HG03432 (cell line): Measurements from ENCODE around the gene ARHGEF7.
A peak's percentile ranks its signal among the peaks of the same experiment; 100 is the strongest.
"Not testable (repeated sequence)": the region's sequence is repeated elsewhere in the genome, so short reads cannot be mapped to it uniquely, and the experiment has no call there.

Experiments
- ATAC-seq: cut with Tn5 transposase; IDR thresholded peaks from one replicate; pipeline ENCODE4 v1.9.1; 2021; ENCODE audit warnings: mild to moderate bottlenecking, moderate library complexity; ENCODE audit not compliant: unreplicated experiment

The ARHGEF7 gene, protein sequence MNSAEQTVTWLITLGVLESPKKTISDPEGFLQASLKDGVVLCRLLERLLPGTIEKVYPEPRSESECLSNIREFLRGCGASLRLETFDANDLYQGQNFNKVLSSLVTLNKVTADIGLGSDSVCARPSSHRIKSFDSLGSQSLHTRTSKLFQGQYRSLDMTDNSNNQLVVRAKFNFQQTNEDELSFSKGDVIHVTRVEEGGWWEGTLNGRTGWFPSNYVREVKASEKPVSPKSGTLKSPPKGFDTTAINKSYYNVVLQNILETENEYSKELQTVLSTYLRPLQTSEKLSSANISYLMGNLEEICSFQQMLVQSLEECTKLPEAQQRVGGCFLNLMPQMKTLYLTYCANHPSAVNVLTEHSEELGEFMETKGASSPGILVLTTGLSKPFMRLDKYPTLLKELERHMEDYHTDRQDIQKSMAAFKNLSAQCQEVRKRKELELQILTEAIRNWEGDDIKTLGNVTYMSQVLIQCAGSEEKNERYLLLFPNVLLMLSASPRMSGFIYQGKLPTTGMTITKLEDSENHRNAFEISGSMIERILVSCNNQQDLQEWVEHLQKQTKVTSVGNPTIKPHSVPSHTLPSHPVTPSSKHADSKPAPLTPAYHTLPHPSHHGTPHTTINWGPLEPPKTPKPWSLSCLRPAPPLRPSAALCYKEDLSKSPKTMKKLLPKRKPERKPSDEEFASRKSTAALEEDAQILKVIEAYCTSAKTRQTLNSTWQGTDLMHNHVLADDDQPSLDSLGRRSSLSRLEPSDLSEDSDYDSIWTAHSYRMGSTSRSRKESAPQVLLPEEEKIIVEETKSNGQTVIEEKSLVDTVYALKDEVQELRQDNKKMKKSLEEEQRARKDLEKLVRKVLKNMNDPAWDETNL

DNA sequence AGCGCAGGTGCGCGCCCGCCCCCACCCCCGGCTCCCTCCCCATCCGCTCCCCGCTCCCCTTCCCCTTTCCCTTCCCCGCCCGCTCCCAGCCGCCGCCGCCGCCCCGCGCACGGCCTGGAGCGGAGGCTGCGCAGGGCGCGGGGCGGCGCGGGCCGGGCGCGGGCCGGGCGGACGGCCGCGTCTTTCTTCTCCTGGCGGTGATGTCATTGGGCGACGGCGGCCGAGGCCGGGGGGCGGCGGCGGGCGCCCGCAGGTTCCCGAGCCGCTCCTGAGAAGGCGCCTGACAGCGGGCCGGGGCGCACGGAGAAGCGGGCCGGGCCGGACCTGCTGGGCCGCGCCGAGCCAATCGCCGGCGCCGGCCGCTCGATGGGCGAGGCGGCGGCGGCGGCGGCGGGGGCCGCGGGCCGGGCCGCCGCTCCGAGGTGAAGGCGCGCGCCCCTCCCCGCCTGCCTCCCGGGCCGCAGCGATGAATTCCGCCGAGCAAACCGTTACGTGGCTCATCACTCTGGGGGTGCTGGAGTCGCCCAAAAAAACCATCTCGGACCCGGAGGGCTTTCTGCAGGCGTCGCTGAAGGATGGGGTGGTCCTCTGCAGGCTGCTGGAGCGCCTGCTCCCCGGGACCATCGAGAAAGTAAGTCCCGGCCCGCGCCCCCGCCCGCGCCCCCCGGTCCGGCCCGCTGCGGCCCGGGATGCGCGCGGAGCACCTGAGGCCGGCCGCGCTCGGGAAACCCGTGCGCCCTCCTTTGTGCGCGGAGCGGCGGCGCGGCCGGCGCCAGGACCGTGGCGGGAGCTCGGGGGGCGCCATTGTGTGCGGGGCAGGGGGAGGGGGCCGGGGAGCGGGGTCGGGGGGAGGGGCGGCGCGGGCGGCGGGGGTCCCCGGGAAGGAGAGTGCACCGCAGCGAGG lies at the start of gene ARHGEF7:
TSS of gene ARHGEF7 (plus strand) at position 250 of the 904 bp plus-strand sequence. CDS start at position 467, 217 bp downstream.
- ATAC-seq, result peak; percentile 48

DNA sequence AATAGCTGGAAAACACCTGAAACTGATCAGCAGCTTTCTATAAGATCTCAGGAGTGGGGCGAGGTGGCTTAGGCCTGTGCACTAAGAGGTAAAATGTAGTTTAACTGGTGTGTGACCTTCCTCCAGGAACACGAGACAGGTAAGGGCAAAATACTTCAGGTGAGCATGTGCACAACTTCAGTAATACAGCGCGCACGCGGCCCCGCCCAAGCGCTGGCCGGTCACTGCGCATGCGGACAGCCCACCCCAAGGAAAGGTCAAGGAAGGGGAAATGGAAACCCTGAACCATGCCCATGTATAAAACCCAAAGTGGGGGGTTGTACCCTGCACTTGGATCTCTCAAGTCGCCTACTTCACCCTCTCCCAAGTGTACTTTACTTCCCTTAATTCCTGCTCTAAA lies 49.4 kb upstream of the ARHGEF7 start:
- ATAC-seq, result no peak

DNA sequence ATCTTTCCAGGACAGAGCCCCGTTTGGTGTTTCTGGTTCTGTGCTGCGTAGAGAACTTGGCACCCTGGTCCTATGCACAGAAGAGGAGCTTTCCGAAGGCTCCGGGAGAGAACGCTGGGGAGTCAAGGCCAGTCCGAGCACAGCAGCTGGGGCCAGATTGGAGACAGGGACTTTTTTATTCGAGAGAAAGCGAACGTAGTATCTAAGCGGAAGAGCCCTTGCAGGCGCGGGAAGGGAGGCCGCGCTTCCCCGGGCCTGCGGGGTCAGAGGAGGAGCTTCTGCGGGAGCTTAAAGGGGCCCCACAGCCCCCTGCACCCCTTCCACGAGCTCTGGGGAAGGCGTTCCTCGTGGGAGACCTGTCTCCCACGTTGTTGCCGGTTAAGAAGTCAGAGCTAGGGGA lies 48.6 kb upstream of the ARHGEF7 start:
- no peak for ATAC-seq

DNA sequence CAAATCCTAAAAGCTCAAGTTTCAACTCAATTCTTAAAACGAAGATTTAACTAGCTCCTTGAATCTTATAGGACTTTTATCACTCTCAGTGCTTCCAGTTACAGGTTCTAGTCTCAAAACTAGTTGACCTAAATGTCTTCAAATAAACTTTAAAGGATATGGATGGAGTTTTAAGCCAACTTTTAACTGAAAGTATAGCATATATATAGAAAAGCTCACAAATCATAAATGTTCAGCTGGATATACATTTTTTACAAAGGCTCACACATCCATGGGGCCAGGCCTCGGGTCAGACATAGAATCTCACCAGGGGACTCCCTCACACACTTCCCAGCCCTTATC lies 47.1 kb upstream of the ARHGEF7 start:
- no peak for ATAC-seq

DNA sequence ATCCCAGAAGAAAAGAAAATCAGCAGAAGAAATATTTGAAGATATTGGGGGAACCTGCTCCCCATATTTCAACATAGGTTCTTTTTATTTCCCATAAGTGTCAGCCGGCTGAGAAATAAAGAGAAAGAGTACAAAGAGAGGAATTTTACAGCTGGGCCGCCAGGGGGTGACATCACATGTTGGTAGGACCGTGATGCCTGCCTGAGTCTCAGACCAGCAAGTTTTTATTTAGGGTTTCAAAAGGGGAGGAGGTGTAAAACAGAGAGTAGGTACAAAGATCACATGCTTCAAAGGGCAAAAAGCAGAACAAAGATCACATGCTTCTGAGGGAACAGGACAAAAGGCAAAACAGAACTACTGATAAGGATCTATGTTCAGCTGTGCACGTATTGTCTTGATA lies 44.0 kb upstream of the ARHGEF7 start:
- ATAC-seq, result not testable (repeated sequence)

DNA sequence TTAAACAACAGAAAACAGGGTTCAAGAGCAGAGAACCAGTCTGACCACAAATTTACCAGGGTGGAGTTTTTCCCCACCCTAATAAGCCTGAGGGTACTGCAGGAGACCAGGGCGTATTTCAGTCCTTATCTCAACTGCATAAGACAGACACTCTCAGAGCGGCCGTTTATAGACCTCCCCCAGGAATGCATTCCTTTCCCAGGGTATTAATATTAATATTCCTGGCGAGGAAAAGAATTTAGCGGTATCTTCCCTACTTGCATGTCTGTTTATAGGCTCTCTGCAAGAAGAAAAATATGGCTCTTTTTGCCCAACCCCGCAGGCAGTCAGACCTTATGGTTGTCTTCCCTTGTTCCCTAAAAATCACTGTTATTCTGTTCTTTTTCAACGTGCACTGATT lies 43.6 kb upstream of the ARHGEF7 start:
- ATAC-seq, result not testable (repeated sequence)

DNA sequence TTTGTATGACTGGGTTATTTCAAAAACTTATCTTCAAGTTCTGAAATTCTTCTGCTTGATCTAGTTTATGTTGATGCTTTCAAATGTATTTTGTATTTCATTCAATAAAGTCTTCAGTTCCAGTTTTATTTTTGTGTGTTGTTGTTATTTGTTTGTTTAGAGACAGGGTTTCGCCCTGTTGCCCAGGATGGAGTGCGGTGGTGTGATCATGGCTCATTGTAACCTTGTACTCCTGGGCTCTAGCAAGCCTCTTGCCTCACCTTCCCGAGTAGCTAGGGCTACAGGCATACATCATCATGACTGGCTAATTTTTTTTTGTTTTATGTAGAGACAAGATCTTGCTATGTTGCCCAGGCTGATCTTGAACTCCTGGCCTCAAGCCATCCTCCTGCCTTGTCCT lies 40.3 kb upstream of the ARHGEF7 start:
- no peak for ATAC-seq

DNA sequence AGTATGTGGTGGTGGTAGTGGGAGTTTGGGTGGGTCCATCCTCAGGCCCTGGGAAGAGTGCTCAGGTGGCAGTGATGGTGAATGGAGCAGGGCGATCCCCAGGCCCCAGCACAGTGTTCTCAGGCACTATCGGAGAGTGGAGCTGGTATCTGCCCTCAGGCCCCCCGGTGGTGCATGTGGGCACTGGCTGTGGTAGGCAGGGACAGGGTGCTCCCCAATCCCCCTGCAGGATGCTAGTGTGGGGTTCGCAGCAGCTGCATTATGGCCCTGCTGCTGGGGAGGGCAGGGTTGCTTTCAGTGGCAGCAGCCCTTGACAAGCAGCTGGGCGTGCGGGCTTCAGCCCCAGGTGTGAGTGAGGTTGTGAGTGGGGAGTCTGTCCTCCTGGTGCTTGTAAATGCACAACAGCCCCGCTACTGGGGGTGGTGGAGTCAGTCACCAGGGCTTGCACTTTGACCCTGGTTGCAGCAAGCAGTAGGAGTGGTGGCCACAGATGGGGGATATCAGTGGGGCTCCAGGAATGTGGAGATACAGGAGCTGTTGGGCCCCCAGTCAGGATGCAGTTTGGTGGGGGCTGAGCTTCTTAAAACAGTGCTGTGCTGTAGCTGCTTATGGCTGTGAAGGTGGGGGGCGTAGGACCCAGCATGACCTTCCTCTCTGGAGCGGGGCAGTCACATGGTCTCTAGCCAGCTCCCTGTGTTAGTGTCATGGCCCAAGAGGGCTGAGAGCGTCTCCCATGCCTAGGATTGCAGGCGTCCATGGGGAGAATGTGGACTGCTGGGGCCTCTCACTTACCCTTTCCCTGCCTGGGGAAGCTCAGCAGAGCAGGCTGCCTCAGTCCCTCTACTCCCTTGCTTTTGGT lies 38.7 kb upstream of the ARHGEF7 start:
- no peak for ATAC-seq

DNA sequence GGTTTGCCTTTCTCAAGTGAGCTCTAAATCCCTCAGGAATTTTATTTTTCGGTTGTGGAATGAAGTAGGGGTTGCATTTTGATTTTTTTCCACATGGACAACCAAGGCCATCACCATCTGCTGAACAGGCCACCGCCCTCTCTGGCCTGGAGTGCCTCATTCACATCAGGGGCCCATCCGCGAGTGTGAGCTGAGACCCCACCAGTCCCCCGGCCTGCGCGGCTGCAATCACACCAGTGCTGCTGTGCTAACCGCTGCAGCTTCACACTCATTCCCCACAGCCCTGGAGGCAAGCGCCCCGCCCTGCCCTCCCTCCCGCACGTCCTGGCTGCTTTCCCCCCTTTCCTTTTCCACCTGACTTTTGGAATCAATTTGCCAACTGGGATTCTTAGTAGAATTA lies 35.7 kb upstream of the ARHGEF7 start:
- no peak for ATAC-seq

DNA sequence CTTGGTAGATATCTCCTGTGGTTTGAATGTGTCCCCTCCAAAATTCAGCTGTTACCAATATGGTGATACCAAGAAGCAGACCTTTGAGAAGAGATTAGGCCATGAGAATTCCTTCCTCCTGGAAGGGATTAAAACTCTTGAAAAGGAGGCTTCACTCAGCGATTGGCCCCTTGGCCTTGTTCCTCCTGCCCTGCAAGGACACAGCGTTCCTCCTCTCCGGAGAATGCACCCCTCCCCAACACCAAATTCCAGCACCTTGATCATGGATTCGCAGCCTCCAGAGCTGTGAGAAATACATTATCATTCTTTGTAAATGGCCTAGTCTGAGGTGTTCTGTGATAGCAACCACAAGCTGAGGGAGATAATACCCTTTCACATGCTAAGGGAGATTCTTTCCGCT lies 34.5 kb upstream of the ARHGEF7 start:
- no peak for ATAC-seq

DNA sequence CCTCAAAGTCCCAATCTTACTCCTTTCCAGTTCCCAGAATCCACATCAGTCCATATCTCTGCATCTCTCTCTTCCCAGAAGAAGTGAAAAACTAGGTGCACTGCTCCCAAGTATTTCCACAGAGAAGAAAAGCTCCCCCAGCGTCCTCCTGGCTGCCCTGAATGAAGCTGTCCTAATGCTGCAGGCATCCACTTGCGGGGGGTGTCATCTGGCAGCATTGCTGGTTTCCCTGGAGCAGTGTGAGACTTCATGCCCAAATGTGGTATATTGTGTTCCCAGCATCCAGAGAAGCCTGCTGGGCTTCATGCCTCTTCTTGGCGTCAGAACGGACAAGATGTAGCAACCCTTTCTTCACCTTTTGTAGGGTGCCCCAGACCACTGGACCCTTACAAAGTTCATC lies 32.9 kb upstream of the ARHGEF7 start:
- no peak for ATAC-seq

DNA sequence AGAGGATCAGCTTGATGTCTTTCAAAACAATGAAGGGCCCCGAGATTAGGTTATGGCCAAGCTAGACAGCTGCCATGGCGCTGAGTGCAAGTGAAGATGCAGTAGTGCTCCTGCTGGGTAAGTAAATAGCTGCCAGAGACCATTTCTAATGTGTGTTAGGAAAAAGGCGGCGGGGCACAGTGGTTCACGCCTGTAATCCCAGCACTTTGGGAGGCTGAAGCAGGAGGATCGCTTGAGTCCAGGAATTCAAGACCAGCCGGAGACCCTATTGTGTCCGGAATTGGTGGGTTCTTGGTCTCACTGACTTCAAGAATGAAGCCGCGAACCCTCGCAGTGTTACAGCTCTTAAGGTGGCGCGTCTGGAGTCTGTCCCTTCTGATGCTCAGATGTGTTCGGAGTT lies 32.3 kb upstream of the ARHGEF7 start:
- not testable (repeated sequence) for ATAC-seq

DNA sequence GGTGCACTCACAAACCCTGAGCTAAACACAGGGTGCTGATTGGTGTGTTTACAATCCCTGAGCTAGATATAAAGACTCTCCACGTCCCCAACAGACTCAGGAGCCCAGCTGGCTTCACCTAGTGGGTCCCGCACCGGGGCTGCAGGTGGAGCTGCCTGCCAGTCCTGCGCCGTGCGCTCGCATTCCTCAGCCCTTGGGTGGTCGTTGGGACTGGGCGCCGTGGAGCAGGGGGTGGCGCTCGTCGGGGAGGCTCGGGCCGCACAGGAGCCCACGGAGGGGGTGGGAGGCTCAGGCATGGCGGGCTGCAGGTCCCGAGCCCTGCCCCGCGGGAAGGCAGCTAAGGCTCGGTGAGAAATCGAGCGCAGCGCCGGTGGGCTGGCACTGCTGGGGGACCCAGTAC lies 31.4 kb upstream of the ARHGEF7 start:
- not testable (repeated sequence) for ATAC-seq

DNA sequence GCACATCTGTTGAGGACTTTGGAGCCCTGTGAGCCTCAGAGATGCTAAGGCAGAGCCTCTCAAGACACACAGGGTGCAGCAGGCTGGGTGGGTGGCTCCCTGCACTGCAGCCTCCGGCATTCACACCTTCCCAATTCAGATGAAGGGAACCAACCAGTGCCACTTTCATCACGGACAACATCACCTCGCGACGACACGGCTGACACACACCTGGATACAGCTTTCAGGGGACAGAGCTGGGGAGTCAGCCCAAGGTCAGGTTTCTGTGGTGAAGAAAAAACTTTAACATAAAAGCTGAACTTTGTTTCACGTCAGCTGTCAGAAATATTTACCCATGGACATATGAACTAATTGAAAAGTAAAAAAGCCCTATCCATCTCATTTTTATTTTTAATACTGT lies 24.9 kb upstream of the ARHGEF7 start:
- ATAC-seq, result no peak

DNA sequence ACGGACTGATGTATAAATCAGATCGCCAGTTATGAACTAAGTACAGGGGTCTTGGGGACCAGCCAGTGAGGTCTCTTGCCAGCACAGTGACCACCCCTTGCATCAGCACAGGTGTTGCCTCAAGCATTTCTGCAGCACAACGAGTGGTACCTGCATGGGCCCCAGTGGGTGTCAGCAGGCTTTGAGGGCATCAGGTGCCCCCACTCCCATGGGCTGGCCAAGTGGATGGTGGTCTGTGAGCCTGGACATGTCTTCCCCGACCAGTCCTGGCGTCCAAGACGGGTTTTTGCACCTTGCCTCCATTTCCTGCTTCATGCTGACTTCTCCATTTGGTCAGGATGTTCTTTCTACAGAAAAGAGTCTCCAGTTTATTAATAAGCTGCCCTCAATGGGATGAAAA lies 22.4 kb upstream of the ARHGEF7 start:
- no peak for ATAC-seq

DNA sequence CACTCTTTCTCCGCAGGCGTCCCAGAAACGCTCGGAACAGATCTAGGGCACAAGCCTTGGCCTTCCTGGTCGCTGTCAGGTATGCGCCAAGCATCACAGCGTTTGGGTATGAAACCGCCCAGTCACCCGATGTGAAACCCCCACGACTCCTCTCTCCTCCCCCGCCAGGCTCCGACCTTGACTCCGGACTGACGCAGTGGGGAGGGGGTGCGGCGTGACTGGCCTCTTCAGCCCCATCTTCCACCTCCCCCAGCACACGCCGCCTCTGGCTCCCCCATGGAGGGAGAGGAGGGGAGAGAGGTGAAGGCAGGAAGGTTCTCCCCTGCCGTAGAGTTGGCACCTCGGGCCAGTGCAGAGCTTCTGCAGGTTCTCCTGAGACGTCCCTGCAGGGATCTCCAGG lies 22.0 kb upstream of the ARHGEF7 start:
- no peak for ATAC-seq

DNA sequence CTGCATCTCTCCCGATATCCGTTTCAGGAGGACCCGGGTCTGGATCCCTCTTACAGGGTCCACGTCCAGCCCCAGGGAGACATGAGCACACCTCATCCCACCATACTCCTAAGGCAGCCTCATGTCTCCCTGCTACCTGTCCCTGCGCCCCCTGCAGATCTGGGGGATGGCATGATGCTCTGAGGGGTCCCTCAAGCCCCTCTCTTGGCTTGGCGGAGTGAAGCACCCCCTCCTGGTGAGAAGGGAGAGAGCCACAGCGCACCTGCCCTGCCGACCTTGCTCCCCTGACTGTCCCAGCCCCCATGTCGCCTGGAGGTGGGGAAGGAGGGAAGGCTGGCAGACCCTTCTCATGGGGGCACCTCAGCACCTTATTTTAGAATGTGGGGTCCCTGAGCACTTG lies 21.5 kb upstream of the ARHGEF7 start:
- ATAC-seq, result no peak

DNA sequence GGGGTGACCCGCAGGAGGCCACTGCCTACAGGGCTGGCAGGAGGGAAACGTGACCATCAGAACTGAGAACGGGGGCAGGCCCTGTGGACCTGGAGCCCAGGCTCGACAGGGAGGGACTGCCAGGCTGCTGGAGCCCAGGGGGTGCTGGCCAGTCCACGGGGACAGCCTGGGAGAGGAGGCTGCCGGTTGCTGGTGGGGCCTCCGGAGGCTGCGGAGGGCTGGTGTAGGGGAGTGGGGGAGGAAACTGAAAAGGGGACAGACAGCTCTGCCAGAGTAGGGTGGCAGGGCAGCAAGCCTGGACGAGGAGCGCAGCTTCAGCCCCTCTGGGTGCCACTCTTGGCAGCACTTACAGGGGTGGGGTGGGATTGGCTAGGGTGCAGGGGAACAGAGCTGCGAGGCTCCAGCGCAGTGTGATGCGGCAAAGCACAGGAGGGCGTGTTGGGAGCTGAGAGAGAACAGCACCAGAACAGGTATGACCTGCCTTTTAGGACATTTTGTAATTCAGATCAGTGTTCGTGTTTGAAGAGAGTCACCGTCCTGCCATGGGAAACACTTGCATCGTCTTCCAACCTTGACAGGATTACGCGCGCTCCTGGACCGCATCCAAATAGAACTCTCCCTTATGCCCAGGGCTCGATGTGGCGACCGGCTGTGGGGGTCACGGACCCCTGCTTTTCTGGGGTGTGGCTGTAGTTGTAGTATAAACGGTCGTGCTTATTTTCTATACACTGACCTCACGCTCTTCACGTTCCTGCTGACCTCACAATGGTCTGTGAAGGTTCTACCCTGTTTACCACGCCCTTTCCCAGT lies 19.9 kb upstream of the ARHGEF7 start:
- ATAC-seq, result no peak

DNA sequence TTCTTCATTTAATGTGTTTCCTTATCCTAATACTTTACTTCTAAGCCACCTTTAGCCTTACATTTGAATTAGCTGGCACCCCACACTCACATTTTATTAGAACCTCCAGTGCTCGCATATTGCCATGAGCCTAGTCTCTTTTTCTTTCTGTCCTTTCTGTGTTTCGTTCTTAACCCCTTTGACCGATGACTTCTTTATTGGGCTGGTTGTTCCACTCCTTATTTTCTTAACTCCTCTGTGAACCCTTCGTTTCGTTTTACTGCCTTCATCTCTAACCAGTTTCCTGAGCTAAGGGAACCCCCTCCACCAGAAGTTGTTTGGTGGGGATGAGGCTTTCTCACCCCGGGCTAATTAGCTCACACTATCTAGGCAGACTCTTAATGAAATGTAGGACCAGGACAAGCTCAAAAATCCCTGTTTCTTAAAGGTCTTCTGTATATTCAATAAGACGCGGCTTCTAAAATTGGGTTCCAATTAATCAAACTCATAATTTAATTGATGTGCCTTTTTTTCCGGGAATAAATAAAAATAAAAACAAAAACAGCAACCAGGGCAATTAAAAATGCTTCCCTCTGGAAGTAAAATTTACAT lies 19.1 kb upstream of the ARHGEF7 start:
- no peak for ATAC-seq
